SK-N-MC (cell line): Measurements from ENCODE around the gene ADGRB2.

ENCODE experiments used
- DNase-seq: peaks from one replicate; pipeline ENCODE4 v3.0.0-alpha.2; 2011; ENCODE audit warnings: low read depth, low spot score
- H3K27ac ChIP-seq: fragments of 200-600 bp; sonication (generic); 2 replicates; pipeline ENCODE4 v1.5.1; 2016; ENCODE audit warnings: mixed run types
- H3K36me3 ChIP-seq: fragments of 200-600 bp; sonication (generic); 2 replicates; pipeline ENCODE4 v1.6.1; 2017; ENCODE audit warnings: antibody characterized with exemption, low read length, mixed read lengths; ENCODE audit not compliant: insufficient read depth
- H3K4me3 ChIP-seq: fragments of 200-600 bp; sonication (generic); 2 replicates; pipeline ENCODE4 v1.5.1; 2016
- H3K9ac ChIP-seq: fragments of 200-600 bp; sonication (generic); 2 replicates; pipeline ENCODE4 v1.8.0; 2017; ENCODE audit warnings: mixed run types, mixed read lengths; ENCODE audit not compliant: insufficient read length
- H3K9me3 ChIP-seq: fragments of 200-600 bp; sonication (generic); 2 replicates; pipeline ENCODE4 v1.6.1; 2017; ENCODE audit warnings: low read depth, mild to moderate bottlenecking, antibody characterized with exemption, low read length, moderate library complexity, mixed read lengths
- EZH2 ChIP-seq: fragments of 200-600 bp; sonication (generic); IDR thresholded peaks from one replicate; pipeline ENCODE4 v1.6.1; 2017; ENCODE audit warnings: antibody characterized with exemption
- FOXP2 ChIP-seq: optimal IDR thresholded peaks from 2 replicates; pipeline ENCODE3; 2011; ENCODE audit warnings: mild to moderate bottlenecking, moderate library complexity; ENCODE audit not compliant: insufficient read depth; ENCODE audit errors: extremely low read length, control extremely low read depth
- POLR2AphosphoS5 ChIP-seq: IDR thresholded peaks from 2 replicates; pipeline ENCODE4 v1.6.1; 2012; ENCODE audit warnings: mild to moderate bottlenecking, low read depth, low read length, borderline replicate concordance

Gene ADGRB2

GRCh38 chr1:31688233-31688918 is 75.8 kb downstream of the ADGRB2 start:
- DNase-seq: no peak
- H3K27ac ChIP-seq: no peak overlapping the region
- peaks cover 90% of the 10 kb centered on the region for H3K36me3 ChIP-seq
- no peak for TF ChIP-seq EZH2
- TF ChIP-seq FOXP2: no peak
- TF ChIP-seq POLR2AphosphoS5: no peak
- H3K9ac ChIP-seq: no peak overlapping the region
- H3K9me3 ChIP-seq: no peaks in the 10 kb centered on the region
- H3K4me3 ChIP-seq: no peak overlapping the region

GRCh38 chr1:31687601-31688000 is 76.5 kb downstream of the ADGRB2 start:
- TF ChIP-seq FOXP2 (no peak), POLR2AphosphoS5 (no peak), EZH2 (no peak)
- H3K9ac ChIP-seq: no peak overlapping the region
- no peak for DNase-seq
- no peaks in the 10 kb centered on the region for H3K9me3 ChIP-seq
- no peak overlapping the region for H3K27ac ChIP-seq
- H3K36me3 ChIP-seq: peaks cover 90% of the 10 kb centered on the region
- H3K4me3 ChIP-seq: no peak overlapping the region

DNA sequence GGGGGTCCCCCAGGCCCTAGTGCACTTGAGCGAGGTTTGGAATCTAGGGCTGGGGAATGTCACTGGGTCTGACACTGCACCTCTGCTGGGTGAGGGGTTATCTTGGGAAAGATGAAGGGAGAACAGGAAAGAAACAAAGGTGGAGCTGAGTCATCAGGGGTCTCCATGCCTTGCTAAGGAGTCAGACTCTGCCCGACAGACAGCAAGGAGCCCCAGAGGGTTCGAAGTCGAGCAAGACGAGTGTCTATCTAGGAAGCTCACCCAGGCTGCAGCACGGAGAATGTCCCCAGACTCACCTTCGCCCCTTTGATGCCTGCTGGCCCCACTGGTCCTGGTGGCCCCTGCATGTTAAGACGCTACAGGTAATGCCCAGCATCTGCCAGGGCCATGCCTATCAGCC is 78.3 kb downstream of the ADGRB2 start:
- peaks cover 97% of the 10 kb centered on the region for H3K36me3 ChIP-seq

GRCh38 chr1:31683997-31684396 is 80.1 kb downstream of the ADGRB2 start:
- Histone ChIP-seq H3K36me3 (peaks cover 97% of the 10 kb centered on the region), H3K9ac (no peak overlapping the region), H3K27ac (no peak overlapping the region), H3K4me3 (no peak overlapping the region), H3K9me3 (no peaks in the 10 kb centered on the region)
- TF ChIP-seq EZH2 (no peak), POLR2AphosphoS5 (no peak), FOXP2 (no peak)
- no peak for DNase-seq

More for the DNA sequence above, 78.3 kb downstream of the ADGRB2 start:
- Histone ChIP-seq H3K4me3 (no peak overlapping the region), H3K9ac (no peak overlapping the region), H3K27ac (no peak overlapping the region), H3K9me3 (no peaks in the 10 kb centered on the region)
- DNase-seq: no peak
- no peak for TF ChIP-seq EZH2
- TF ChIP-seq FOXP2: no peak
- TF ChIP-seq POLR2AphosphoS5: no peak

DNA sequence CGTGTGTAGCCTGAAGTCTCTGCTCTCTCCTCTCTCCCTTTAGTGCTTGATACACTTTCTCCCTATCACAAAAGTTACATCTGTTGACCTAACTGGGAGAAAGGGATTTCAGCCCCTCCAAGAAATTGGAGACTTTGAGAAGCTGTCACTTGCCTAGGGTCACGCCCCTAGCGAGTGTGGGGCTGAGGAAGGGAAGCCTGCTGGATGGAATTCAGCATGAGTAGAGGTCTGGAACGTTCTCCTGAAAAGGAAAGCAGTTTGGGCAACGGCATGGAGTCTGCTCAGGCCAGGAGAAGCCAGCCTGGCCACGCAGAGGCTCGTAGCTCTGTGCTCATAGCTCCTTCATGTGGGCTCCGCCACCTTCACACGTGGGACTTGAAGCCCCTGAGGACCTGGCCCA is 82.7 kb downstream of the ADGRB2 start:
- DNase-seq: no peak
- TF ChIP-seq EZH2 (no peak), POLR2AphosphoS5 (no peak), FOXP2 (no peak)
- no peak overlapping the region for H3K9ac ChIP-seq
- H3K4me3 ChIP-seq: no peak overlapping the region
- H3K36me3 ChIP-seq: peaks cover 95% of the 10 kb centered on the region
- no peak overlapping the region for H3K27ac ChIP-seq
- no peaks in the 10 kb centered on the region for H3K9me3 ChIP-seq

GRCh38 chr1:31679676-31680230 is 84.4 kb downstream of the ADGRB2 start:
- H3K27ac ChIP-seq: no peak overlapping the region
- no peak for DNase-seq
- TF ChIP-seq EZH2 (no peak), FOXP2 (no peak)

GRCh38 chr1:31679091-31679490 is 85.0 kb downstream of the ADGRB2 start:
- TF ChIP-seq EZH2 (no peak), FOXP2 (no peak), POLR2AphosphoS5 (no peak)
- DNase-seq: no peak
- H3K36me3 ChIP-seq: peaks cover 92% of the 10 kb centered on the region
- H3K27ac ChIP-seq: no peak overlapping the region
- H3K9ac ChIP-seq: no peak overlapping the region
- no peak overlapping the region for H3K4me3 ChIP-seq
- H3K9me3 ChIP-seq: no peaks in the 10 kb centered on the region

More at GRCh38 chr1:31679676-31680230, 84.4 kb downstream of the ADGRB2 start:
- Histone ChIP-seq H3K9ac (no peak overlapping the region), H3K4me3 (no peak overlapping the region), H3K36me3 (peaks cover 92% of the 10 kb centered on the region), H3K9me3 (no peaks in the 10 kb centered on the region)

DNA sequence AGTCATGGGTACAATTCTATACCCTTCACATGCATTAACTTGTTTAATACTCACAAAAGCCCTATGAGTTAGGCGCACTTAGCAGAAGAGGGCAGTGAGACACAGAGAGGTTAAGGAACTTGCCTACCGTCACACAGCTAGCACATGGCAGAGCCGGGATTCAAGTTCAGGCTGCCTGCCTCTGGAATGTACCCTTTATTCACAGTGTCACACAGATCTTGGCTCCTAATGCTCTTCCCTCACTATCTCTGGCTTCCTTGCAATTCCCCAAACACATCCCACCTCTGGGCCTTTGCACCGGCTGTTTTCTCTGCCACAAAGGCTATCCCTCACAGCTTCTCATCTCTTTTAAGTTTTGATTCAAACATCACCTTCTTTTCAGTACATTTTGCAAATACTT is 85.5 kb downstream of the ADGRB2 start:
- no peak overlapping the region for H3K4me3 ChIP-seq
- H3K36me3 ChIP-seq: peaks cover 92% of the 10 kb centered on the region
- DNase-seq: no peak
- no peak for TF ChIP-seq POLR2AphosphoS5
- no peak for TF ChIP-seq FOXP2
- TF ChIP-seq EZH2: no peak
- H3K9ac ChIP-seq: no peak overlapping the region
- no peak overlapping the region for H3K27ac ChIP-seq
- no peaks in the 10 kb centered on the region for H3K9me3 ChIP-seq

GRCh38 chr1:31677949-31678348 is 86.2 kb downstream of the ADGRB2 start:
- DNase-seq: no peak
- H3K36me3 ChIP-seq: peaks cover 86% of the 10 kb centered on the region
- TF ChIP-seq EZH2 (no peak), FOXP2 (no peak), POLR2AphosphoS5 (no peak)

More at GRCh38 chr1:31677949-31678348, 86.2 kb downstream of the ADGRB2 start:
- H3K27ac ChIP-seq: no peak overlapping the region
- no peak overlapping the region for H3K4me3 ChIP-seq
- no peaks in the 10 kb centered on the region for H3K9me3 ChIP-seq
- H3K9ac ChIP-seq: no peak overlapping the region
